C1 segment of cervical spinal cord (tissue), 14 donors: ENCODE data around the gene EMP2.
A peak's percentile ranks its signal among the peaks of the same experiment; 100 is the strongest.
"Not testable (repeated sequence)": the region's sequence is repeated elsewhere in the genome, so short reads cannot be mapped to it uniquely, and the experiment has no call there.

ENCODE experiments used
- DNase-seq, 14 donors: peaks; one replicate each; lab custom pipeline; 2025; lab: John Stamatoyannopoulos, UW

The EMP2 gene

DNA sequence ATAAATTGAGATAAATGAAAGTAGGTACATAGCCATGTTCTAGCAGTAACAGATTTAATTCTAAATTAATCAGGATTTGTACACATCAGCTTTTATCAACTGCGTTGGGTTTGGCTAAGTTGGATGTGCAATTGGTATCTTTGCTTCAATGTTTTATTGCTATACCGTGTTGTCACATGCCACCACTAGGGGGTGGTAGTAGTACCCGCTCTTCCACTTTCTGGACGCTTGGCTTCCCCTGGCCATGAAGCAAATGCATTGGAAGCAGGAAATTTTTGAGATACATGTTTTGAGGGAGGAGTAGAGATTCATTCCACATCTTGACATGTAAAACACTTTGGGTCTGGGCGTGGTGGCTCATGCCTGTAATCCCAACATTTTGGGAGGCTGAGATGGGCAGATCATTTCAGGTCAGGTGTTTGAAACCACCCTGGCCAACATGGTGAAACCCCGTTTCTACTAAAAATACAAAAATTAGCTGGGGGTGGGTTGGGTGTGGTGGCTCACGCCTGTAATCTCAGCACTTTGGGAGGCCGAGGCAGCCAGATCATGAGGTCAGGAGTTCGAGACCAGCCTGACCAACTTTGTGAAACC is 58.6 kb downstream of the EMP2 start:
- DNase-seq, result peak in 8 of 14 donors; percentile 1 to 31 (median 5)

DNA sequence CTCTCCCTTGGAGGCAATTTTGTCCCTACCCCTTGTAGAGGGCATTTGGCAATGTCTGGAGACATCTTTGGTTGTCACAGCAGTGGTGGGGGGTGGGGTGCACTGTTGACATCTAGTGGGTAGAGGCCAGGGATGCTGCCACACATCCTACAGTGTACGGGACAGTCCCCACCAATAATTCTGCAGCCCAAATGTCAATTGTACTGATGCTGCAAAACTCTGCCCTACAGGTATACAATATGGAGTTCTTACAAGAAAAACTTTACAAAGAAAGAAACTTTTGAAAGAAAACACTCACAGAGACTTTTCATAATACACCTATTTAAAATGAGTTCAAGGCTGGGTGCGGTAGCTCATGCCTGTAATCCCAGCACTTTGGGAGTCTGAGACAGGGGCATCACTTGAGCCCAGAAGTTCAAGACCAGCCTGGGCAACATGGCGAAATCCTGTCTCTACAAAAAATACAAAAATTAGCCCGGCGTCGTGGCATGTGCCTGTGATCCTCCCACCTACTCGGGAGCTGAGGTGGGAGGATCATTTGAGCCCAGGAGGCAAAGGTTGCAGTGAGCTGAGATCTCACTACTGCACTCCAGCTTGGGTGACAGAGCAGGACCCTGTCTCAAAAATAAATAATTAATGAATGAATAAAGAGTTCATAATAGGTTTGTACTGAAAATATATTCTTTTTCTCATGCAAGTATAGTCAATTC is 59.4 kb downstream of the EMP2 start:
- DNase-seq, result no peak

DNA sequence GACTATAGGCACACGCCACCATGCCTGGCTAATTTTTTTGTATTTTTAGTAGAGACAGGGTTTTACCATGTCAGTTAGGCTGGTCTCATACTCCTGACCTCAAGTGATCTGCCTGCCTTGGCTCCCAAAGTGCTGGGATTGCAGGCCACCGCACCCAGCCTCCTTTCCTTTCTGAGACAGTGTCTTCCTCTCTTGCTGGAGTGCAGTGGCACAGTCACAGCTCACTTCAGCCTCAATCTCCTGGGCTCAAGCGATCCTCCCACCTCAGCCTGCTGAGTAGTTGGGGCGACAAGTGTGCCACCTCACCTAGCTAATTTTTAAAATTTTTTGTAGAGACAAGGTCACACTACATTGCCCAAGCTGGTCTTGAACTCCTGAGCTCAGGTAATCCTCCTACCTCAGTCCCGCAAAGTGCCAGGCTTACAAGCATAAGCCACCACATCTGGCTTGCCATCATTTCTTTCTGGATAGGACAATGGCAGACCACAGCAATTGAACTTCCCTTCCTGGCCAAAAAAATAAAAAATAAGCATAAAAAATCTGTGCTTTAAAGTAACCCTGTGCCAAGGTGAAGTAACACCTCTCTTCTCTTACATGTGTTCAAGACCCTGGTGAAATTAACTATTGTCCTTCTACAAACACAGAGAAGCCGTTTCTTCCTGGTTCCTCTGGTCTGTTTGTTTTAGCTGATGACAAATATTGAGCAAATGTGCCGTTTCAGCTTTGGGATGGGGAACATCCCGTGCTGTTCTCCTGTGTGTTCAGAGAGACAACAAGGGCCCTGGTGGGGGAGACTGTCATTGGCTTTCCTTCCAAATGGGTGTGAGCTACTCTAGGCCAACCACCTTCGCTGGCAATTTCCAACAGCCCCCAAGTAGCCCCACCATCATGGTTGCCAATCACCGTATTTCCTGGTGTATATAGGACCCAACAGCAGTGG is 60.2 kb downstream of the EMP2 start:
- no peak for DNase-seq

DNA sequence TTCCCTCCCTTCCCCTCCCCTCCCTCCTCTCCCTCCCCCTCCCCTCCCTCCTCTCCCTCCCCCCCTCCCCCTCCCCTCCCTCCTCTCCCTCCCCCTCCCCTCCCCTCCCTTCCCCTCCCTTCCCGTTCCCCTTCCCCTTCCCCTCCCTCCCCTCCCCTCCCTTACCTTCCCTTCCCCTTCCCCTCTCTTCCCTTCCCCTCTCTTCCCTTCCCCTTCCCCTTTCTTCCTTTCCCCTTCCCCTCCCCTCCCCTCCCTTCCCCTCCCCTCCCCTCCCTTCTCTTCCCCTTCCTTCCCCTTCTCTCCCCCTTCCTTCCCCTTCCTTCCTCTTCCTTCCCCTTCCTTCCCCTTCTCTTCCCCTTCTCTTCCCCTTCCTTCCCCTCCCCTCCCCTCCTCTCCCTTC is 61.1 kb downstream of the EMP2 start:
- no peak for DNase-seq

DNA sequence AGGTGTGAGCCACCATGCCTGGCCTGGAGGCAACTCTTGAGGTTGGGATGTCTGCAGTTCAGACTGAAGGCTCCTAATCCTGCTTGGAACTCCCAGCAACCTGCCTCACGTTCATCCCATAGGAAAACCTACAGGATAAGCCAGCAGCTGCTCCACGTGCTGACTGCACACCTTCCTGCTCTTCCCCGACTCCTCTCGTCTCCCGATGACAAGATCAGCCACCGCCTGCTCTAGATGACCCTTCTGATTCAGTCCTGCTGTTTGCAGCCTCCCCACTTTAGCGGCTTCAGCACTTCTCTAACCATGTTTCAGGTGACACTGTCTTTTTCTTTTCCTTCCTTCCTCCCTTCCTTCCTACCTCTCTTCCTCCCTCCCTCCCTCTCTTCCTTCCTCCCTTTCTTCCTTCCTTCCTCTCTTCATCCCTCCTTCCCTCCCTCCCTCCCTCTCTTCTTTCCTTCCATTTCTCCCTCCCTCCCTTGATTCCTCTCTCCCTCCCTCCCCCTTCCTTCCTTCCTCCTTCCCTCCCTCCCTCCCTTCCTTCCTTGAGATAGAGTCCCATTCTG is 61.8 kb downstream of the EMP2 start:
- no peak for DNase-seq

DNA sequence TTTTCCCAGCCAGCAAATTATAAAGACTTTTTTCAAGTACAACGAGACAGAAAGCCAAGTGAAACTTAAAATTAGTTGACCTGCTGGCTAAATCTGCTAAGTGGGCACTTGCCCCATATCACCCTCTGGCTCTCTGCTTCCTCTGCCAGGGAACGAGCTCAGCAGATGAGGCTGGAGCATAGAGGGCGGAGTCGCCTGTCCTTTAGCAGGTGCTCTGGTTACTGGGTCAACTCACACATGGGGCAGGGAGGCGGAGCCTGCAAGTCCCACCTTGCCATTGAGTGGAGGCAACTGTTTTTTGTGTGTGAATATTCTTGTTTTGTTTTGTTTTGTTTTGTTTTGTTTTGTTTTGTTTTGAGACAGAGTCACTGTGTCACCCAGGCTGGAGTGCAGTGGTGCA is 62.5 kb downstream of the EMP2 start:
- DNase-seq, result no peak

DNA sequence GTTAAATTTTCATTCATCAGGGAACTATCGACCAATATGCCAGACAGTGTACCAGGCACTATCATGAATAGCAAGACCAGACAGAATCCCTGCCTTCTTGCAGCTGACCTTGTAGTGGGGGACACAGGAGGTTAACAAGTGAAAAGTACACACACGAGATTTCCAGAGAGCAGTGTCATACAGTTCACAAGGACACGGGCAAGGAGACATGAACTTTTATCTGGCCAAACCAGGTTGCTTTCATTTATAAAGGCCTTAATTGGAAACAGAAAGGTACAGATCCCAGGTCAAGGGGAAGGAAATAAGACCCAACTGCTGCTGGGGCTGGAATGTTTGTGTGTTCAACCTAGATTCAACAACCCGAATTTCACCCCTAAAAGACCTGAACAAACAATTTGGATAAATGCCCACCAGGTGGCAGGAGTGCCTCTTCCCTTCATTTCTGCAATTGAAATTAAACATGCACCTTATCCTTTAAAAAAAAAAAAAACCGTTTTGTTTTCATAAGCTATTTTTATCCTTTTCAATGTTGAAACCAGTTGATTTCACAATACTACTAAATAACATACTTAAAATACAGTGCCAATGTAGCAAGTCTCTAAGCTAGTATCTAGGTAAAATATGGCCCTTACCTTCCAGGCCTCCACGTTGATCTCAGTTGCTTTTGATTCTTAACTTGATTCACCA is 65.9 kb downstream of the EMP2 start:
- no peak for DNase-seq

DNA sequence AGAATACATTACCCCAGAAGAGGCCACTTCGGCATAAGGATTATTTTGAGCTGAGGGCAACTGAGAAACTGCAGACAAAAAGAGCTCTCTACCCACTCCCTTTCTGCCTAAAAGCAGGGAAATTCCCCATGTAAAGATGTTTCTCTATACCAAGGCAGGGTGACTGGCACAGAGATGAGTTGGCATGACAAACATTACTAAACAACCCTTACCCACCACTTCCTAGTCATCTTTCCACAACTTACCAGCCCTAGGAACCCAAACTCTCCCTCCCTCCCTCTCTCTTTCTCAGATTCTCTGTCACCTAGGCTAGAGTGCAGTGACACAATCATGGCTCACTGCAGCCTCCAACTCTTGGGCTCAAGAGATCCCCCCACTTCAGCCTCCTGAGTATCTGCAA is 68.6 kb downstream of the EMP2 start:
- no peak for DNase-seq

DNA sequence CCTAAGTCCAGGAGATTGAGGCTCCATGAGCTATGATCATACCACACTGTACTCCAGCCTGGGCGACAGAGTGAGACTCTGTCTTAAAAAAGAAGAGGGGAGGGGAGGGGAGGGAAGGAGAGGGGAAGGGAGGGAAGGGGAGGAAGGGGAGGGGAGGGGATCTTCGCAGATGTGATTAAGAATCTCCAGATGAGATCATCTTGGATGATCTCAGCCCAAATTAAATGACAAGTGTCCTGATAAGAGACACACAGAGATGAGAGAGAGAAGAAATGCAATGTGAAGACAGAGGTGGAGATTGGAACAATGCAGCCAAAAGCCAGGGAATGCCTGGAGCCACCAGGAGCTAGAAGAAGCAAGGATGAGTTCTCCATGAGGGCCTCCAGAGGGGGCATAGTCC is 70.1 kb downstream of the EMP2 start:
- no peak for DNase-seq

DNA sequence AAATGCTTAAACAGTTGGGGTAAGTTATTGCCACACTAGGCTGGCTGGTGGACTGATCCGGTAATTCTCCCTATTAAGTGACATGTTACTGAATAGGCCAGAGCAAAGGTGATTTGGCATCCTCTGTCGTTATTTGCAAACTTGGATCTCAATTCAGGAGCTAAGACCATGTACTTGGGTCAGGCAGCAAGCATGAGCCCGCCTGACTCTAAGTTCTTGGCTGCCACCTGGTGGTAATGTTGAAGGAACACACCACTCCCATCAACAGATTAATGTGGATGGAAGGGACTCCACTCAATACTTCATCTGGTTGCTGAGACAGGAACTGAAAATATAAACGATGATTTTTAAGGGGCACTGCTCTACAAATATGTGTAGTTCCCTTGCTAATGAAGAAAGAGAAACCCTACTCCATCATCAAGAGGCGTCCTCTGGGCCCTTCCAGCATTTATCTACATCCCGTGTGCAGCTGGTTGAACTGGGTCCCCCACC is 70.8 kb downstream of the EMP2 start:
- DNase-seq, result peak in 12 of 14 donors; percentile 1 to 68 (median 28)

DNA sequence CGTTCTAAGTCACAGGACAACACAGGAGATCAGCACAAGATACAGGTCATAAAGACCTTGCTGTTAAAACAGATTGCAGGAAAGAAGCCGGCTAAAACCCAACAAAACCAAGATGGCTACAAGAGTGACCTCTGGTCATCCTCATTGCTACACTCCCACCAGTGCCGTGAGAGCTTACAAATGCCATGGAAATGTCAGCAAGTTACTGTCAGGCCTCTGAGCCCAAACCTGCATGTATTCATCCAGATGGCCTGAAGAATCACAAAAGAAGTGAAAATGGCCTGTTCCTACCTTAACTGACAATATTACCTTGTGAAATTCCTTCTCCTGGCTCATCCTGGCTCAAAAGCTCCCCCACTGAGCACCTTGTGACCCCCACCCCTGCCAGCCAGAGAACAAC is 75.1 kb downstream of the EMP2 start:
- DNase-seq, result not testable (repeated sequence)

DNA sequence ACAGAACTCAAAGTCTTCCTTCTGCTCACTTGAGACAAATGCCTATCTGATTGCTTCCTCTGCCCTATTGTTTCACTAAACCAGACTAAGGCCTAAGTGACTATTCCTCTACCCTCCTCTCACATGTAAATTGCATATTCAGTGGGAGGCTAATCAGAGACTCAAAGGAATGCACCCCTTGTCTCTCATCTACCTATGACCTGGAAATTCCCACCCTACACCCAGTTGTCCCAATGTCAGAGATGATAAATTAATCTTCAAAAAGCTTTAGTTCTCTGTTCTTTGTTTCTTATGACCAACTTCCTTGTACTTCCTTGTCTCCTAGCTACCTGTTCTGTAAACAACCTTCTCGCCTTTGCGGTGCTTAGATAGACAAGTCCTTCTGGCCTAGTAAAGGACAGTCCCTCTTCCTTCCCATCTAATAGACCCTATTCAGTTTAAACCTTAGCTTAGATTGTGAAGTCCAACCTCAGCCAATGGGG is 76.0 kb downstream of the EMP2 start:
- DNase-seq, result no peak

DNA sequence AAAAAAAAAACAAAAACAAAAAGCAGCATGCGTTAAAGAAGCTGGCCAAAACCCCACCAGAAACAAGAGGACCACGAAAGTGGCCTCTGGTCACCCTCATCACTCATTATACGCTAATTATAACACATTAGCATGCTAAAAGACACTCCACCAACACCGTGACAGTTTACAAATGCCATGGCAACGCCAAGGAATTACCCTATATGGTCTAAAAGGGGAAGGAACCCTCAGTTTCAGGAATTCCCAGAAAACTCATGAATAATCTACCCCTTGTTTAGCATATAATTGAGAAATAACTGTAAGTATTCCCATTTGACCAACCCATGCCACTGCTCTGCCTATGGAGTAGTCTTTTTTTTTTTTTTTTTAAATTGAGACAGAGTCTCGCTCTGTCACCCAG is 77.6 kb downstream of the EMP2 start:
- DNase-seq, result no peak

DNA sequence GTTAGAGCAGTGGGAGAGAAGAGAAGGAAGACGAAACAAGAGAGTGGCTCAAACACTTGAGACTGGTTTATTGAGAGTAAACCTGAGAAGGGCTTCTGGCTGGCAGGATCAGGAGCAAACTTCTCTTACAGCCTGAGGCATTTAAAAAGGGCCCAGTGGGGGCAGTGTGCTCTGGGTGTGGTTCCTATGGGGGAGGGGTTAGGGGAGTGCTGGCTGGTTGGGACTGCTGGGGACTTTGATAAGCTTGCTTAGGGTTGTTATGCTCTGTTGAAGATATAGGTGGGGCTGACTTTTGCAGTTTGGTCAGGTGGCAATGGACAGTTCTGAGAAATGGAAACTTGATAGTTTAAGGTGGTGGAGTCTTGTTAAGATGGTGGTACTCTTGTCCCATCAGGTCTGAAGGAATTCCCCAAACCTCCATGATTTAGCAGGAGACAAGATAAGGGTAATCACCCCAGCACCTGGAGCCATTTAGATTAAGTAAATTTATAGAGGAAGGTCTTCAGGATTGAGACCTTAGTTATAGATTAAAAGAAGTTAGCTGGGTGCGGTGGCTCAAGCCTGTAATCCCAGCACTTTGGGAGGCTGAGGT is 79.3 kb downstream of the EMP2 start:
- DNase-seq, result no peak

DNA sequence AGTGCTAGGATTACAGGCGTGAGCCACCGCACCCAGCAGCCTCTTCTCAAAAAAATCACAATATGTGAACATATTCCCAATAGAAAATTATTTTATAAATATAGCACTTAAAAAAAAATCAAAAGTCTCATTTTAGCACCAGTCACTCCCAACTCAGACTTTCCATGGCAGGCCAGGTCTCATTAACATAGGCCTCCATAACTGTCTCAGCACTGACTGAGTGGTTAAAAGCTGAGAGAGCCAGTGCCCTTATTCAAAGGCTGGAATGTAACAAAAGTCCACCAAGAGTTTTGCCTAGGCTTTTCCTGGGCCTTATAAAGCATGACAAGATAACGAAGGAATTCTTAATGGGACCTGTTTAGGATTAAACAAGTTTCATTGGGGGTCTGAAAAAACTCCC is 79.8 kb downstream of the EMP2 start:
- no peak for DNase-seq

DNA sequence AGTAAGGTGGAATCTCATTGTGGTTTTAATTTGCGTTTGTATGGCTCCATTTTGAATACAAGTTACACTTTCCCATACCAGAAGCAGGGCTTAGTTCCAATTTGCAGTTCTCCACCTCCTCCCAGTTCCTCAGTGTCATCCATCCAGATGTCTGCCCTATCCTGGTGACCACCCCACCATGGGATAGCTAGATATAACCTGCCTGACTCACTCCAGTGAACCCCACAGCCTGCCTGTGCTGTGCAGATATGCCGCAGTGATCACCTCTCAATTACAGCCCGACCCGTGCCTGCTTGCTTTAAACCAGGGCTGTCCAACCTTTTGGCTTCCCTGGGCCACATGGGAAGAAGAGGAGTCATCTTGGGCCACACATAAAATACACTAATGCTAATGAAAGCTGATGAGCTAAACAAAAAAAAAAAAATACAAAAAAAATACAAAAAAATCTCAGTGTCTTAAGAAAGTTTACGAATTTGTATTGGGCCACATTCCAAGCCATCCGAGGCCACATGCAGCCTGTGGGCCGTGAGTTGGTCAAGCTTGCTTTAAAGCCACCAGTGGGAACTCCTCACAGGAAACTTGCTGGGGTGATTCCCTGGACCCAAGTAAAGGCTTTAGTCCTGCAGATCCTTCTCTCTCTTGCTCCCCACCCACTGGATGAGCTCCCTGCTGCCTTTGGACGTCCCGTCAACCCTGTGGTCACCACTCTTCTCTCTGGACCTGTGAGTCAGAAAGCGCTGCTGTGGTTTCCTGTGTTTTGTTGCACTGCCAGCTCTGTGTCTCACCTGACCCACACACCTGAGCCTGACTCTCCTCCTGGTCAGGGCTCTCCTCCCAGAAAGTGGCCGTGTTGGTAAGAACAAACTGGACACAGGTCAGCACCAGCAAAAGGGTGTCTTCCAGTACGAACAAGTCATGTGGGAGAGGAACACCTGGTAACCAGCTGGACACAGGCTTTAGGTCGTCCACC is 83.0 kb downstream of the EMP2 start:
- DNase-seq, result no peak

DNA sequence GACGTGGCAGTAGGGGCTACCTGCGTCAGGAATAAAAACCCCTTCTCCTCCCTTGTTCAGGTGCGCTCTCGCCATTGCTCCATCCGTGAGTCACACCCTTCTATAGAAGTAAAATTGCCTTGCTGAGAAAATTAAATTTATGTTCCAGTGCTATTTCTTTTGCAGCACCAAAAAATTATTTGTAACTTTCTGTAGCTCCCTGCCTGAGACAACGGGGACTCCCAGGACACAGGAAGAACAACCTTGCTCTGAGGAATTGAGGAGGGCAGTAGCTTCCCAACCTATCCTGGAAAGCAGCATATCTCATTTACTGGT is 85.4 kb downstream of the EMP2 start:
- DNase-seq, result no peak

DNA sequence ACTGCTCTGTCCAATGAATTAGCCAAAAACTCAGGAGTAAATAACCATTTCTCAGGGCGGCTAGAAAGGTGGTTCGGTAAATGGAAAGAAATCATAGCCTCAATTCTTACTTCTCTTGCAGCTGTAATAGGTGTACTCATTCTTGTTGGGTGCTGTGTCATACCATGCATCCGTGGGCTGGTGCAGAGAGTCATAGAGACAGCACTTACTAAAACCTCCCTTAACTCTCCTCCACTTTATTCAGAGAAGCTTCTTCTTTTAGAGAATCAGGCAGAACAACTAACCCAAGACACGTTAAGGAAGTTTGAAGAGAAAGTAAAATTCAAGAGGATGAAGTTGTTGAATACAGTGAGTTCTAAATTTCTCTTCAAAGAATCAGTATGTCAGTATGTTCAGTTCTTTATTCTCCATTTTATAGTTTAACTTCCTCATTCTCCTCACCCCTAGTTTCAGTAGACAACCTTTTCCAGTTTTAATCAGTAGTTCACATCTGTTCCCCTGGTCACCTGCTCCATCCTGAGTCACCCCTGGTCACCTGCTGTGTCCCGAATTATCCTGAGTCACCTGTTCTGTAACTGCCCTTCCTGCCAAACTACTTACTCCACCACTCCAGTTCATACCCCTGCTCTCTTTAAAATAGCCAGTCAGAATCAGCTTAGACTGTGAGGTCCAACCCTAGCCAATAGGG is 85.9 kb downstream of the EMP2 start:
- DNase-seq, result no peak

DNA sequence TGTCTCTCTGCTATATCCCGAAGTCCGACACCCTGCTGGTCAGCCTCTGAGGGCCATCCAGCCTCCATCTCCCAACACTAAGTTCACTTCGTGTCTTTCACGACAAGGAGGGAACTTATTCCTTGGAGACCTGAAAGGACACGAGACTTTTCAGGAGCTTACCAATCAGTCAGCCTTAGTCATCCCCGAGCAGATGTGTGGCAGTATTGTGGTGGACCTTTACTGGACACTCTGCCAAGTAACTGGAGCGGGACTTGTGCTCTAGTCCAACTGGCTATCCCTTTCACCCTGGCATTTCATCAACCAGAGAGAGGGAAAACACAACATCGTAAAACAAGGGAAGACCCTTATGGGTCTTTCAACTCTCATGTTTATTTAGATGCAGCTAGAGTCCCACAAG is 87.1 kb downstream of the EMP2 start:
- no peak for DNase-seq
